Upper lobe of right lung (tissue), 1 donor: Measurements from ENCODE around the gene SVIL. TPM values are rescaled to one million over a fixed set of nuclear protein-coding genes. Genes with fewer than 3 reads are reported as not detected.

ENCODE experiments used
- ATAC-seq: fragments of 200-7000 bp; cut with Tn5 transposase; one replicate; pipeline ENCODE4 v1.9.1; 2020; ENCODE audit warnings: mild to moderate bottlenecking, moderate library complexity
- DNase-seq: peaks from one replicate; pipeline ENCODE4 v3.0.0-alpha.2; 2020
- H3K27ac ChIP-seq: fragments of 200-600 bp; one replicate; pipeline ENCODE4 v1.8.0; 2022
- H3K27me3 ChIP-seq: fragments of 200-600 bp; one replicate; pipeline ENCODE4 v1.8.0; 2022; ENCODE audit warnings: mild to moderate bottlenecking
- H3K36me3 ChIP-seq: fragments of 200-600 bp; one replicate; pipeline ENCODE4 v1.8.0; 2022
- H3K4me1 ChIP-seq: fragments of 200-600 bp; one replicate; pipeline ENCODE4 v1.8.0; 2022
- H3K4me3 ChIP-seq: fragments of 200-600 bp; one replicate; pipeline ENCODE4 v1.8.0; 2022; ENCODE audit warnings: mild to moderate bottlenecking
- H3K9me3 ChIP-seq: fragments of 200-600 bp; one replicate; pipeline ENCODE4 v1.8.0; 2022
- CTCF ChIP-seq: fragments of 200-600 bp; IDR thresholded peaks from one replicate; pipeline ENCODE4 v1.8.0; 2022; ENCODE audit warnings: antibody characterized with exemption
- intact Hi-C: fragments of 100-400 bp; cut with DNase I; formaldehyde crosslinking; loops from one replicate; pipeline ENCODE4 v1.11.0; 2022
- total RNA-seq: library from RNA; stranded (reverse); fragmentation: NEBNext Ultra II Directional; extraction: Animal tissue kit (Norgen Biotek cat#: 25700); gene quantifications from one replicate; pipeline ENCODE4 v1.2.1, GENCODE V29; 2021
- donor health status: DM: no; HTN: yes; CAD: no; lungs with severe emphysema.

The SVIL gene
- total RNA-seq, 1 donor from 2014 or later = 106 TPM

GRCh38 chr10:29671968-29672367 is 37.2 kb upstream of the SVIL start:
- TF ChIP-seq CTCF = no peak
- Histone ChIP-seq H3K27me3 (no peaks in the 10 kb centered on the region), H3K36me3 (no peaks in the 10 kb centered on the region), H3K27ac (no peak overlapping the region), H3K9me3 (no peaks in the 10 kb centered on the region), H3K4me1 (peaks cover 8% of the 10 kb centered on the region), H3K4me3 (no peak overlapping the region)
- no peak for ATAC-seq
- no peak for DNase-seq
- intact Hi-C loops = no loop called here

- DNase-seq = no peak
- ATAC-seq = no peak
- Histone ChIP-seq H3K27ac (no peak overlapping the region), H3K4me1 (peaks cover 8% of the 10 kb centered on the region), H3K27me3 (no peaks in the 10 kb centered on the region), H3K4me3 (no peak overlapping the region), H3K9me3 (no peaks in the 10 kb centered on the region), H3K36me3 (no peaks in the 10 kb centered on the region)
- TF ChIP-seq CTCF = no peak
- intact Hi-C loops = no loop called here
Observed at GRCh38 chr10:29671228-29671780, 36.5 kb upstream of the SVIL start.

- ATAC-seq (no peak), DNase-seq (no peak)
- H3K4me3 ChIP-seq = no peak overlapping the region
- H3K36me3 ChIP-seq = no peaks in the 10 kb centered on the region
- H3K9me3 ChIP-seq = no peaks in the 10 kb centered on the region
- TF ChIP-seq CTCF = no peak
- no peaks in the 10 kb centered on the region for H3K27me3 ChIP-seq
- H3K27ac ChIP-seq = no peak overlapping the region
- intact Hi-C loops = no loop called here
- H3K4me1 ChIP-seq = peaks cover 8% of the 10 kb centered on the region
Observed at GRCh38 chr10:29670761-29671160, 36.0 kb upstream of the SVIL start.

- Histone ChIP-seq H3K27me3 (no peaks in the 10 kb centered on the region), H3K36me3 (no peaks in the 10 kb centered on the region), H3K4me1 (peaks cover 8% of the 10 kb centered on the region), H3K9me3 (no peaks in the 10 kb centered on the region), H3K4me3 (no peak overlapping the region), H3K27ac (no peak overlapping the region)
- ATAC-seq = peak; percentile 21
- TF ChIP-seq CTCF = no peak
- no peak for DNase-seq
- intact Hi-C loops = no loop called here
Observed at GRCh38 chr10:29669149-29669548, 34.4 kb upstream of the SVIL start.

- Histone ChIP-seq H3K9me3 (no peaks in the 10 kb centered on the region), H3K4me3 (no peak overlapping the region), H3K36me3 (no peaks in the 10 kb centered on the region), H3K4me1 (peaks cover 8% of the 10 kb centered on the region), H3K27me3 (no peaks in the 10 kb centered on the region), H3K27ac (no peak overlapping the region)
- intact Hi-C loops = no loop called here
- DNase-seq (no peak), ATAC-seq (no peak)
- TF ChIP-seq CTCF = no peak
Observed at GRCh38 chr10:29668628-29669027, 33.9 kb upstream of the SVIL start.

GRCh38 chr10:29667191-29667590 is 32.4 kb upstream of the SVIL start:
- H3K9me3 ChIP-seq = no peaks in the 10 kb centered on the region
- peaks cover 8% of the 10 kb centered on the region for H3K4me1 ChIP-seq
- no peaks in the 10 kb centered on the region for H3K27me3 ChIP-seq
- no peak for TF ChIP-seq CTCF
- no peak overlapping the region for H3K27ac ChIP-seq
- ATAC-seq (no peak), DNase-seq (no peak)
- intact Hi-C loops = no loop called here
- H3K4me3 ChIP-seq = no peak overlapping the region
- no peaks in the 10 kb centered on the region for H3K36me3 ChIP-seq
